HepG2 (cell line): ENCODE data around the gene ZCCHC7. TPM values are rescaled to one million over a fixed set of nuclear protein-coding genes. Genes with fewer than 3 reads are reported as not detected.

ENCODE experiments used
- ATAC-seq: fragments of 200-7000 bp; cut with Tn5 transposase; 3 replicates; pipeline ENCODE4 v1.9.1; 2020; ENCODE audit warnings: mild to moderate bottlenecking, moderate library complexity
- BruUV-seq: library from RNA; stranded (reverse); fragments of 400-500 nt; replicated peaks from 2 replicates; lab custom pipeline; 2021; lab: Mats Ljungman, UMichigan
- CTCF ChIA-PET: fragments of 300-600 bp; formaldehyde crosslinking; extraction: SDS; loops from one replicate; lab custom pipeline; 2021; ENCODE audit warnings: low total read pairs, inconsistent platforms, low intra/inter-chr PET ratio; lab: Yijun Ruan, JAX
- POLR2A ChIA-PET: fragments of 350-600 bp; sonication (Branson Sonifier 250); formaldehyde crosslinking; loops from one replicate; lab custom pipeline; 2020; ENCODE audit warnings: antibody characterized with exemption, inconsistent platforms; lab: Yijun Ruan, JAX
- DNase-seq: peaks from one replicate; pipeline ENCODE4 v3.0.0-alpha.2; 2015; ENCODE audit warnings: low spot score
- FAIRE-seq: peaks from 3 replicates; lab custom pipeline; 2011; peaks lifted over from hg19 to GRCh38; lab: Jason Lieb, UNC
- H2AFZ ChIP-seq: one replicate; pipeline ENCODE4 v1.6.1; 2011; ENCODE audit warnings: low read length, inconsistent platforms
- H3K27ac ChIP-seq: fragments of 300-600 bp; 3 replicates; pipeline ENCODE4 v1.8.0; 2011; ENCODE audit warnings: mixed run types, mild to moderate bottlenecking, mixed read lengths, low read length, inconsistent platforms; ENCODE audit not compliant: insufficient read depth; ENCODE audit errors: extremely low read length
- H3K27me3 ChIP-seq, 2 experiments: fragments of 200-600 bp in 1 of 2; 2 replicates in 1 of 2; 3 replicates in 1 of 2; pipeline versions ENCODE4 v1.6.0 to v1.8.0; 2011; ENCODE audit warnings: low read length in 2 of 2, mild to moderate bottlenecking in 2 of 2, moderate library complexity in 2 of 2, inconsistent platforms in 1 of 2; ENCODE audit not compliant: insufficient read depth in 2 of 2, control insufficient read depth in 1 of 2
- H3K36me3 ChIP-seq, 2 experiments: fragments of 200-600 bp in 1 of 2; replicated peaks in 1 of 2; 2 replicates in 1 of 2; 3 replicates in 1 of 2; pipeline versions ENCODE4 v1.5.1 to v1.8.0; 2011; ENCODE audit warnings: low read length in 2 of 2, inconsistent platforms in 1 of 2; ENCODE audit not compliant: insufficient read depth in 2 of 2, control insufficient read depth in 1 of 2
- H3K4me1 ChIP-seq: 2 replicates; pipeline ENCODE4 v1.5.1; 2012; ENCODE audit warnings: low read length, inconsistent platforms; ENCODE audit not compliant: insufficient read depth
- H3K4me2 ChIP-seq: 2 replicates; pipeline ENCODE4 v1.6.0; 2011; ENCODE audit warnings: low read depth, low read length, inconsistent platforms
- H3K4me3 ChIP-seq, 3 experiments: fragments of 200-600 bp in 1 of 3; sonication (generic), shearing (Covaris generic) in 1 of 3; replicated peaks in 1 of 3; 2 replicates each; pipeline ENCODE4 v1.5.1; 2011 to 2016; ENCODE audit warnings: low read length in 3 of 3, inconsistent platforms in 2 of 3, low read depth in 2 of 3, mild to moderate bottlenecking in 2 of 3, control low read depth in 1 of 3, mixed read lengths in 1 of 3; ENCODE audit not compliant: insufficient read depth in 1 of 3
- H3K79me2 ChIP-seq: one replicate; pipeline ENCODE4 v1.6.1; 2011; ENCODE audit warnings: low read length, inconsistent platforms; ENCODE audit not compliant: insufficient read depth
- H3K9ac ChIP-seq: 2 replicates; pipeline ENCODE4 v1.6.0; 2011; ENCODE audit warnings: mild to moderate bottlenecking, low read depth, low read length, inconsistent platforms; ENCODE audit not compliant: insufficient read depth
- H3K9me3 ChIP-seq: 2 replicates; pipeline ENCODE4 v1.5.1; 2012; ENCODE audit warnings: mild to moderate bottlenecking, low read length
- H4K20me1 ChIP-seq: 2 replicates; pipeline ENCODE4 v1.6.0; 2011; ENCODE audit warnings: inconsistent platforms, mild to moderate bottlenecking, low read length, moderate library complexity; ENCODE audit not compliant: insufficient read depth
- NFIB ChIP-seq: sonication (generic); formaldehyde crosslinking; IDR thresholded peaks from 2 replicates; pipeline ENCODE4 v1.9.0; 2021; ENCODE audit warnings: missing genetic modification reagents, mild to moderate bottlenecking, borderline replicate concordance
- TCF12 ChIP-seq, 2 experiments: fragments of 450-650 bp in 1 of 2; sonication (generic) in 1 of 2; formaldehyde crosslinking in 1 of 2; IDR thresholded peaks; 2 replicates each; pipeline versions ENCODE4 v1.6.1 to v1.8.0; 2017 to 2022; ENCODE audit warnings: antibody characterized with exemption in 1 of 2, mild to moderate bottlenecking in 1 of 2, missing genetic modification reagents in 1 of 2, moderate library complexity in 1 of 2
- TSC22D2 ChIP-seq: sonication (generic); formaldehyde crosslinking; IDR thresholded peaks from 2 replicates; pipeline ENCODE4 v1.5.1; 2020; ENCODE audit warnings: missing genetic modification reagents, mild to moderate bottlenecking, borderline replicate concordance
- ZNF101 ChIP-seq: sonication (generic); formaldehyde crosslinking; IDR thresholded peaks from 2 replicates; pipeline ENCODE4 v1.4.0; 2020; ENCODE audit warnings: mild to moderate bottlenecking, low read depth, missing genetic modification reagents, borderline replicate concordance
- ZNF253 ChIP-seq: sonication (generic); formaldehyde crosslinking; IDR thresholded peaks from 2 replicates; pipeline ENCODE4 v1.8.0; 2022; ENCODE audit warnings: mild to moderate bottlenecking, missing genetic modification reagents, borderline replicate concordance
- ZNF30 ChIP-seq: sonication (generic); formaldehyde crosslinking; IDR thresholded peaks from 2 replicates; pipeline ENCODE4 v1.5.0; 2020; ENCODE audit warnings: mild to moderate bottlenecking, missing genetic modification reagents
- ZNF800 ChIP-seq: sonication (generic); formaldehyde crosslinking; IDR thresholded peaks from 2 replicates; pipeline ENCODE4 v1.4.0; 2020; ENCODE audit warnings: missing genetic modification reagents
- ZNF816 ChIP-seq: sonication (generic); formaldehyde crosslinking; IDR thresholded peaks from 2 replicates; pipeline ENCODE4 v1.8.0; 2022; ENCODE audit warnings: missing genetic modification reagents, mild to moderate bottlenecking, borderline replicate concordance
- ZSCAN21 ChIP-seq: sonication (generic); formaldehyde crosslinking; IDR thresholded peaks from 2 replicates; pipeline ENCODE4 v1.8.0; 2022; ENCODE audit warnings: mild to moderate bottlenecking, missing genetic modification reagents, moderate library complexity, borderline replicate concordance
- WGBS: methylation state at CpG from one replicate; pipeline ENCODE4 v1.1.6; 2017; ENCODE audit warnings: low lambda C conversion rate; 5-methylcytosine and 5-hydroxymethylcytosine counted together
- in situ Hi-C: cut with HindIII; loops from 2 replicates; pipeline ENCODE4 v1.10.0; 2017; ENCODE audit warnings: low pct_unique_long_range_greater_than_20kb; ENCODE audit not compliant: extremely low pct_ligation_motif_present
- intact Hi-C: fragments of 100-400 bp; cut with micrococcal nuclease; formaldehyde crosslinking; loops from one replicate; pipeline ENCODE4 v1.10.0; 2022; ENCODE audit not compliant: unreplicated experiment
- polyA plus RNA-seq, 8 experiments: library from polyadenylated mRNA; depleted of rRNA in 3 of 8; stranded (reverse) in 7 of 8; unstranded in 1 of 8; fragments of >200 nt; fragmentation: Illumina TruSeq in 4 of 8; extraction: Trizol in 4 of 8; gene quantifications; 2 replicates each; pipeline versions ENCODE4 v1.2.1 to v1.2.3, GENCODE V29; 2011 to 2016; ENCODE audit warnings: low read depth in 4 of 8, missing spikeins in 1 of 8, mixed read lengths in 1 of 8; ENCODE audit not compliant: insufficient read depth in 1 of 8
- total RNA-seq, 5 experiments: library from RNA; depleted of rRNA; stranded (reverse); fragments of >200 nt; fragmentation: Illumina TruSeq; extraction: Trizol; gene quantifications; 2 replicates each; pipeline ENCODE4 v1.2.3, GENCODE V29; 2016; ENCODE audit warnings: low read depth in 1 of 5
- TF ChIP-seq, protein P1 (sequence below): sonication (generic); formaldehyde crosslinking; IDR thresholded peaks from 2 replicates; pipeline ENCODE4 v1.8.1; 2022; ENCODE audit warnings: mild to moderate bottlenecking, missing genetic modification reagents

ZCCHC7 gene
- total and polyA plus RNA-seq, 2 of the 13 experiments (the other 11 are each of a cell fraction or from before 2014, with no cell fraction given), result 13.6 to 19.3 TPM

GRCh38 chr9:37180138-37180537 lies 59.8 kb downstream of the ZCCHC7 start:
- Histone ChIP-seq H4K20me1 (no peaks in the 10 kb centered on the region), H3K9ac (no peak overlapping the region), H3K36me3 (no peaks in the 10 kb centered on the region), H3K4me2 (no peak overlapping the region)
- FAIRE-seq, result no peak
- TF ChIP-seq TSC22D2 (CRISPR knock-in tag), result no peak
- no peak for TF ChIP-seq ZNF30
- no peak for TF ChIP-seq NFIB
- no peak for TF ChIP-seq ZNF816 (CRISPR knock-in tag)
- no peak for TF ChIP-seq ZSCAN21 (CRISPR knock-in tag)
- TF ChIP-seq ZNF800, result no peak
- TF ChIP-seq ZNF101 (CRISPR knock-in tag), result no peak
- TF ChIP-seq ZNF253, result no peak
- TF ChIP-seq, protein P1, sequence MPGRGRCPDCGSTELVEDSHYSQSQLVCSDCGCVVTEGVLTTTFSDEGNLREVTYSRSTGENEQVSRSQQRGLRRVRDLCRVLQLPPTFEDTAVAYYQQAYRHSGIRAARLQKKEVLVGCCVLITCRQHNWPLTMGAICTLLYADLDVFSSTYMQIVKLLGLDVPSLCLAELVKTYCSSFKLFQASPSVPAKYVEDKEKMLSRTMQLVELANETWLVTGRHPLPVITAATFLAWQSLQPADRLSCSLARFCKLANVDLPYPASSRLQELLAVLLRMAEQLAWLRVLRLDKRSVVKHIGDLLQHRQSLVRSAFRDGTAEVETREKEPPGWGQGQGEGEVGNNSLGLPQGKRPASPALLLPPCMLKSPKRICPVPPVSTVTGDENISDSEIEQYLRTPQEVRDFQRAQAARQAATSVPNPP, result no peak
- no peak for TF ChIP-seq TCF12 (IDR thresholded peaks at IDR 0.05)
- no peak for TF ChIP-seq TCF12 (CRISPR knock-in tag; IDR thresholded peaks at IDR 0.05)
- TF ChIP-seq, all 625 proteins: peak for 0
- Histone ChIP-seq H3K4me1 (no peaks in the 10 kb centered on the region), H3K27me3 (no peaks in the 10 kb centered on the region), H3K4me3 (no peak overlapping the region), H3K79me2 (no peaks in the 10 kb centered on the region), H3K9me3 (no peaks in the 10 kb centered on the region), H3K27ac (no peak overlapping the region), H2AFZ (no peak overlapping the region)
- WGBS, result 67% methylated on average over 2 of the region's 2 CpGs
- intact Hi-C loops (no loop called here), in situ Hi-C loops (no loop called here)
- DNase-seq (no peak), ATAC-seq (no peak)
- CTCF ChIA-PET, result no interaction called here
- POLR2A ChIA-PET, result no interaction called here
- no TSS peak for BruUV-seq
